ENCODE measurements around the gene ATF2. TPM values are rescaled to one million over a fixed set of nuclear protein-coding genes. Genes with fewer than 3 reads are reported as not detected.

The ATF2 gene
- total and polyA plus RNA-seq, 2 donors (not counting 3 experiments of a cell fraction or from before 2014, with no cell fraction given): 36.3 to 57.1 TPM

- H3K79me2 ChIP-seq (ENCODE audit: control insufficient read depth, insufficient read depth, low read length): peaks cover 63% of the 10 kb centered on the region
- H2AFZ ChIP-seq (ENCODE audit: low read depth, low read length): no peak overlapping the region
- no peaks in the 10 kb centered on the region for H3K9me1 ChIP-seq (replicated peaks; ENCODE audit: control insufficient read depth, extremely low read depth, insufficient read depth, low read length)
- dilution Hi-C loops (cut with MboI; ENCODE audit: extremely low pct_ligation_motif_present, low sequenced_read_pairs): no loop called here
- no peaks in the 10 kb centered on the region for H3K27me3 ChIP-seq (ENCODE audit: control insufficient read depth in 2 of 2, insufficient read depth in 2 of 2, low read length in 2 of 2)
- H3K4me1 ChIP-seq (ENCODE audit: control insufficient read depth, extremely low read depth, insufficient read depth, low read length): peaks cover 11% of the 10 kb centered on the region
- no peaks in the 10 kb centered on the region for H3K36me3 ChIP-seq (ENCODE audit: control insufficient read depth in 2 of 2, extremely low read depth in 1 of 2, insufficient read depth in 2 of 2, low read length in 2 of 2)
- H3K9me3 ChIP-seq (replicated peaks; ENCODE audit: control insufficient read depth, insufficient read depth, low read length): no peaks in the 10 kb centered on the region
- peak overlapping the region; percentile 86 to 99 (median 90) for H3K4me3 ChIP-seq (replicated peaks in 1 of 3; ENCODE audit: insufficient read depth in 1 of 3, low read depth in 1 of 3, low read length in 3 of 3)
- ChIA-PET POLR2A (interaction anchor here (1.3 kb wide), 1 partner anchor 12 kb away, joined by 4 read pairs; no protein-coding TSS in a partner anchor), CTCF (interaction anchor here (1.2 to 1.8 kb wide), 3 partner anchors 11 to 931 kb away, joined by 3 to 5 read pairs (median 3); no protein-coding TSS in a partner anchor)
- peaks cover 12% of the 10 kb centered on the region for H4K20me1 ChIP-seq (replicated peaks; ENCODE audit: control insufficient read depth, extremely low read depth, insufficient read depth, low read length)
- H3K4me2 ChIP-seq (ENCODE audit: insufficient read depth, low read length): peak overlapping the region; percentile 100
- DNase-seq (ENCODE audit: low read depth, low spot score) (no peak), FAIRE-seq (no peak)
- H3K27ac ChIP-seq (ENCODE audit: insufficient read depth, low read depth, low read length): peak overlapping the region; percentile 93
- BruUV-seq (replicated peaks): no TSS peak
- TF ChIP-seq GATA2 (IDR thresholded peaks at IDR 0.05; ENCODE audit: insufficient read depth, insufficient read length, low read depth, low read length) (no peak), FOS (IDR thresholded peaks at IDR 0.05; ENCODE audit: borderline replicate concordance, insufficient read depth, low read length) (no peak), POLR2A (IDR thresholded peaks at IDR 0.05; ENCODE audit: low read depth, low read length) (no peak), MYC (IDR thresholded peaks at IDR 0.05; ENCODE audit: low read depth, low read length) (no peak), POLR2AphosphoS5 (IDR thresholded peaks at IDR 0.05; ENCODE audit: insufficient read depth, low read depth, low read length) (no peak), JUN (IDR thresholded peaks at IDR 0.05; ENCODE audit: borderline replicate concordance, insufficient read depth, insufficient read length, low read depth) (no peak), EZH2 (IDR thresholded peaks at IDR 0.05; ENCODE audit: borderline replicate concordance, low read depth, low read length, severe bottlenecking) (no peak)
- TF ChIP-seq, protein P1, sequence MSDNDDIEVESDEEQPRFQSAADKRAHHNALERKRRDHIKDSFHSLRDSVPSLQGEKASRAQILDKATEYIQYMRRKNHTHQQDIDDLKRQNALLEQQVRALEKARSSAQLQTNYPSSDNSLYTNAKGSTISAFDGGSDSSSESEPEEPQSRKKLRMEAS (IDR thresholded peaks at IDR 0.05; ENCODE audit: insufficient read depth, insufficient read length): no peak
- TF ChIP-seq, protein P2, sequence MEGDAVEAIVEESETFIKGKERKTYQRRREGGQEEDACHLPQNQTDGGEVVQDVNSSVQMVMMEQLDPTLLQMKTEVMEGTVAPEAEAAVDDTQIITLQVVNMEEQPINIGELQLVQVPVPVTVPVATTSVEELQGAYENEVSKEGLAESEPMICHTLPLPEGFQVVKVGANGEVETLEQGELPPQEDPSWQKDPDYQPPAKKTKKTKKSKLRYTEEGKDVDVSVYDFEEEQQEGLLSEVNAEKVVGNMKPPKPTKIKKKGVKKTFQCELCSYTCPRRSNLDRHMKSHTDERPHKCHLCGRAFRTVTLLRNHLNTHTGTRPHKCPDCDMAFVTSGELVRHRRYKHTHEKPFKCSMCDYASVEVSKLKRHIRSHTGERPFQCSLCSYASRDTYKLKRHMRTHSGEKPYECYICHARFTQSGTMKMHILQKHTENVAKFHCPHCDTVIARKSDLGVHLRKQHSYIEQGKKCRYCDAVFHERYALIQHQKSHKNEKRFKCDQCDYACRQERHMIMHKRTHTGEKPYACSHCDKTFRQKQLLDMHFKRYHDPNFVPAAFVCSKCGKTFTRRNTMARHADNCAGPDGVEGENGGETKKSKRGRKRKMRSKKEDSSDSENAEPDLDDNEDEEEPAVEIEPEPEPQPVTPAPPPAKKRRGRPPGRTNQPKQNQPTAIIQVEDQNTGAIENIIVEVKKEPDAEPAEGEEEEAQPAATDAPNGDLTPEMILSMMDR (IDR thresholded peaks at IDR 0.05; ENCODE audit: extremely low read depth in 1 of 2, insufficient read depth in 1 of 2, low read depth in 1 of 2, low read length in 2 of 2): no peak
- H3K9ac ChIP-seq (replicated peaks; ENCODE audit: extremely low read depth, insufficient read depth, low read length): peak overlapping the region; percentile 99
- intact Hi-C loops (cut with micrococcal nuclease): loop anchor here (5.0 to 10.0 kb wide), 2 partner anchors 402 to 679 kb away; partner anchors contain the start of genes CHRNA1 and GPR155
Measured at GRCh38 chr2:175166216-175166824, 1.7 kb downstream of the ATF2 start.

All from endothelial cell of umbilical vein (primary cell).